ENCODE results near the gene NTM.

DNA sequence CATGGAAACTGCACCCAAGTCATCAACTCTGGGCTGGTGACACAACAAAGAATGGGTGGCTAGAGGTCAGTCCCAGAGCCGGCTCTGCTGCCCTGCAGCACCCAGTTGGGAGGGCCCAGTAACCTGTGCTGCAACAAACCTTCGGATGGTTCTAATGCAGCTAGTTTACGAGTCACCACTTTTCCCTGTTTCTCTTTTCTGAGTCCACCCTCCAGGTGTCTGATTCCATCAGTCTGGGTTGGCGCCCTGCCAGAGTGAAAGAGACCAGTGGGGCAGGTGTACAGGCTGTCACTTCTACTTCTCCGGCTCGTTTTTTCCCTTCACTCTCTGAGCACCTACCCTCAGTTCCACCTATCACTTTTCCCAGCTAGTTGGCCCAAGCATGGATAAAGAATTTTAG is 572.9 kb downstream of the NTM start:
- TF ChIP-seq, protein P1, sequence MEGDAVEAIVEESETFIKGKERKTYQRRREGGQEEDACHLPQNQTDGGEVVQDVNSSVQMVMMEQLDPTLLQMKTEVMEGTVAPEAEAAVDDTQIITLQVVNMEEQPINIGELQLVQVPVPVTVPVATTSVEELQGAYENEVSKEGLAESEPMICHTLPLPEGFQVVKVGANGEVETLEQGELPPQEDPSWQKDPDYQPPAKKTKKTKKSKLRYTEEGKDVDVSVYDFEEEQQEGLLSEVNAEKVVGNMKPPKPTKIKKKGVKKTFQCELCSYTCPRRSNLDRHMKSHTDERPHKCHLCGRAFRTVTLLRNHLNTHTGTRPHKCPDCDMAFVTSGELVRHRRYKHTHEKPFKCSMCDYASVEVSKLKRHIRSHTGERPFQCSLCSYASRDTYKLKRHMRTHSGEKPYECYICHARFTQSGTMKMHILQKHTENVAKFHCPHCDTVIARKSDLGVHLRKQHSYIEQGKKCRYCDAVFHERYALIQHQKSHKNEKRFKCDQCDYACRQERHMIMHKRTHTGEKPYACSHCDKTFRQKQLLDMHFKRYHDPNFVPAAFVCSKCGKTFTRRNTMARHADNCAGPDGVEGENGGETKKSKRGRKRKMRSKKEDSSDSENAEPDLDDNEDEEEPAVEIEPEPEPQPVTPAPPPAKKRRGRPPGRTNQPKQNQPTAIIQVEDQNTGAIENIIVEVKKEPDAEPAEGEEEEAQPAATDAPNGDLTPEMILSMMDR (optimal IDR thresholded peaks at IDR 0.05 in 1 of 3, IDR thresholded peaks at IDR 0.05 in 1 of 3, conservative IDR thresholded peaks at IDR 0.05 in 1 of 3; ENCODE audit: extremely low read depth in 1 of 3, insufficient read depth in 2 of 3, low read length in 3 of 3): no peak
- TF ChIP-seq EZH2 (IDR thresholded peaks at IDR 0.05; ENCODE audit: low read length): no peak
